Measurements from ENCODE around the gene NCSTN. TPM values are rescaled to one million over a fixed set of nuclear protein-coding genes. Genes with fewer than 3 reads are reported as not detected.

Gene NCSTN
- total and polyA plus RNA-seq, 9 of the 15 experiments (the other 6 are each of a cell fraction or from before 2014, with no cell fraction given) = 21.3 to 91.1 (median 57.9) TPM

DNA sequence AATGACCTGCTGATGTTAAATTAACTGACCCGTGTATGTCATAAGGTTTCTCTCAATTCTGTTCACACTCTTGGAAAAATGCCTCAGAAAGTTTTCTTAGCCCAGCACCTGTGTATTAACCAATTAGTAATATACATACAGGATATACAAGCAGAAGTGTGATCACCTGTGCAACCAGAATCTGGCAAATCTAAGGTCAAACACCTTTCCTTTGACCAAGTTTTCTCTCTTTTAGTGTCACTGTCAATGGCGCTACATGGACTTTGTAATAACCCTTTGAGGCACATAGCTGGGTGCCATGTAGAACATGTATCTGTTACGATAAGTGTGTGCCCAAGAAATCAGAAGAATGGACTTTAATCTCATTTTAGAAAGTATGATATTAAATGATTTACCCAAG lies 1.1 kb downstream of the NCSTN start (continued):
- TF ChIP-seq, protein P1, sequence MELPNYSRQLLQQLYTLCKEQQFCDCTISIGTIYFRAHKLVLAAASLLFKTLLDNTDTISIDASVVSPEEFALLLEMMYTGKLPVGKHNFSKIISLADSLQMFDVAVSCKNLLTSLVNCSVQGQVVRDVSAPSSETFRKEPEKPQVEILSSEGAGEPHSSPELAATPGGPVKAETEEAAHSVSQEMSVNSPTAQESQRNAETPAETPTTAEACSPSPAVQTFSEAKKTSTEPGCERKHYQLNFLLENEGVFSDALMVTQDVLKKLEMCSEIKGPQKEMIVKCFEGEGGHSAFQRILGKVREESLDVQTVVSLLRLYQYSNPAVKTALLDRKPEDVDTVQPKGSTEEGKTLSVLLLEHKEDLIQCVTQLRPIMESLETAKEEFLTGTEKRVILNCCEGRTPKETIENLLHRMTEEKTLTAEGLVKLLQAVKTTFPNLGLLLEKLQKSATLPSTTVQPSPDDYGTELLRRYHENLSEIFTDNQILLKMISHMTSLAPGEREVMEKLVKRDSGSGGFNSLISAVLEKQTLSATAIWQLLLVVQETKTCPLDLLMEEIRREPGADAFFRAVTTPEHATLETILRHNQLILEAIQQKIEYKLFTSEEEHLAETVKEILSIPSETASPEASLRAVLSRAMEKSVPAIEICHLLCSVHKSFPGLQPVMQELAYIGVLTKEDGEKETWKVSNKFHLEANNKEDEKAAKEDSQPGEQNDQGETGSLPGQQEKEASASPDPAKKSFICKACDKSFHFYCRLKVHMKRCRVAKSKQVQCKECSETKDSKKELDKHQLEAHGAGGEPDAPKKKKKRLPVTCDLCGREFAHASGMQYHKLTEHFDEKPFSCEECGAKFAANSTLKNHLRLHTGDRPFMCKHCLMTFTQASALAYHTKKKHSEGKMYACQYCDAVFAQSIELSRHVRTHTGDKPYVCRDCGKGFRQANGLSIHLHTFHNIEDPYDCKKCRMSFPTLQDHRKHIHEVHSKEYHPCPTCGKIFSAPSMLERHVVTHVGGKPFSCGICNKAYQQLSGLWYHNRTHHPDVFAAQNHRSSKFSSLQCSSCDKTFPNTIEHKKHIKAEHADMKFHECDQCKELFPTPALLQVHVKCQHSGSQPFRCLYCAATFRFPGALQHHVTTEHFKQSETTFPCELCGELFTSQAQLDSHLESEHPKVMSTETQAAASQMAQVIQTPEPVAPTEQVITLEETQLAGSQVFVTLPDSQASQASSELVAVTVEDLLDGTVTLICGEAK (IDR thresholded peaks at IDR 0.05) = no peak
- TF ChIP-seq, protein P1 (CRISPR knock-in tag; IDR thresholded peaks at IDR 0.05) = no peak
